ENCODE data around the gene HHAT.
A peak's percentile ranks its signal among the peaks of the same experiment; 100 is the strongest.

Gene HHAT

DNA sequence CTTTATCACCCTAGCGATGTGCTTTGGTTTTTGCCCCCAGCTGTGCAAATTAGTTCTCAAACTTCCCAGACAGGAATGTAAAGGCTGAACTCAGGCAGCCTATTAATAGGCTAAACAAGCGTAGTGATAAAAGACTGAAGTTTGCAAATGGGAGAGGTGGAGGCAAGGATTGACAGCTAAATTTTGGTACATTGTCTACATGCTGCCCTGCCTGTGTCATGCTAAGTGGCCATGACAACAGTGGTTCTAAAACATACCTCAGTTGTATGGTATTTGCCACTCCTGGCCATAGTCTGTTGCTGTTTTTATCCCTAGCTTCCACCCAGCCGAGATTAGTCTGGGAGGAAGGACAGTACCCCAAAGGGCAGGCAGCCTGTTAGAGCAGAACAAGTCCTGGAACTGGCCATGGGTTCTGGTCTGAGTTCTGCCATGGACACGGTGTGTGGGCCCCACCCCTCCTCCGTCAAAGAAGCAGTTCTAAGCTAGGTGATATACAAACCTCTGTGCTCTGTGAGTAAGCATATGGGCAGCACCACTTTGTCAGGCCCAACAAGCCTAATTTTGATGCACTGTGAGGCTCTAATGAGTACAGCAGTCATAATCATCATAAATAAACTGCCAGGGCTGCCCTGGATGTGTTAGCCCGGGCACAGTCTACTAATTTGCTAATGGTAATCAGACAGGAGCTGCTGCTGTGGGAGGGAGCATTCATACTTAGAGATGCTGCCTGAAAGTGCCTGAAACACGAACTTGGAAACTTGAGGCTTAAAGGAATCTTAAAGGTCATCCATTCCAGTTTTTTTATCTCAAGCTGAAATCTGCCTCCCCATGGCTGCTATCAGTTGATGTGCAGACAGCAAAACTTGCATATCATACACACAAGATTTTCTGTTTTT lies 177.1 kb downstream of the HHAT start:
- H3K4me3 ChIP-seq (ENCODE audit: low read length): no peak overlapping the region
- TF ChIP-seq, protein P1, sequence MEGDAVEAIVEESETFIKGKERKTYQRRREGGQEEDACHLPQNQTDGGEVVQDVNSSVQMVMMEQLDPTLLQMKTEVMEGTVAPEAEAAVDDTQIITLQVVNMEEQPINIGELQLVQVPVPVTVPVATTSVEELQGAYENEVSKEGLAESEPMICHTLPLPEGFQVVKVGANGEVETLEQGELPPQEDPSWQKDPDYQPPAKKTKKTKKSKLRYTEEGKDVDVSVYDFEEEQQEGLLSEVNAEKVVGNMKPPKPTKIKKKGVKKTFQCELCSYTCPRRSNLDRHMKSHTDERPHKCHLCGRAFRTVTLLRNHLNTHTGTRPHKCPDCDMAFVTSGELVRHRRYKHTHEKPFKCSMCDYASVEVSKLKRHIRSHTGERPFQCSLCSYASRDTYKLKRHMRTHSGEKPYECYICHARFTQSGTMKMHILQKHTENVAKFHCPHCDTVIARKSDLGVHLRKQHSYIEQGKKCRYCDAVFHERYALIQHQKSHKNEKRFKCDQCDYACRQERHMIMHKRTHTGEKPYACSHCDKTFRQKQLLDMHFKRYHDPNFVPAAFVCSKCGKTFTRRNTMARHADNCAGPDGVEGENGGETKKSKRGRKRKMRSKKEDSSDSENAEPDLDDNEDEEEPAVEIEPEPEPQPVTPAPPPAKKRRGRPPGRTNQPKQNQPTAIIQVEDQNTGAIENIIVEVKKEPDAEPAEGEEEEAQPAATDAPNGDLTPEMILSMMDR (conservative IDR thresholded peaks at IDR 0.05; ENCODE audit: low read length): no peak

DNA sequence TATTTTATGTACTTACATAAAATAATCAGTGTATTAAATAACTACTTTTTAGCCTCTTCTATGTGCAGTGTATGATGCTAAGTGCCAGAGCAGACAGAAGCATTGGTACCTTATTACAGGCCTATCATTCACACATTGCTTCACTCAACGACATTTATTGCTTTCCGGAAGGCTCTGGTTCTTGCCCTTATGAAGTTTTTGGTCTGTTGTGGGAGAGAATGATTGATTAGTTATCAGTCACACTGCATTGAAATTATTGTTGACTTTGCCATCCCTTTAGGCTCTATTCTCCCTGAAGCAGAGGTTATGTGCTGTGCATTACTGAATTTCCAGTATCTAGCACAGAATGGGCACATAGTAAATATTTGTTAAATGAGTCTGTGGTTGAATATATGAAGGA lies 178.0 kb downstream of the HHAT start:
- DNase-seq (ENCODE audit: low read depth): no peak
- no peak overlapping the region for H3K4me3 ChIP-seq (ENCODE audit: low read length)
- TF ChIP-seq, protein P1 (conservative IDR thresholded peaks at IDR 0.05; ENCODE audit: low read length): no peak

More for the DNA sequence above, 177.1 kb downstream of the HHAT start:
- no peak for DNase-seq (ENCODE audit: low read depth)

DNA sequence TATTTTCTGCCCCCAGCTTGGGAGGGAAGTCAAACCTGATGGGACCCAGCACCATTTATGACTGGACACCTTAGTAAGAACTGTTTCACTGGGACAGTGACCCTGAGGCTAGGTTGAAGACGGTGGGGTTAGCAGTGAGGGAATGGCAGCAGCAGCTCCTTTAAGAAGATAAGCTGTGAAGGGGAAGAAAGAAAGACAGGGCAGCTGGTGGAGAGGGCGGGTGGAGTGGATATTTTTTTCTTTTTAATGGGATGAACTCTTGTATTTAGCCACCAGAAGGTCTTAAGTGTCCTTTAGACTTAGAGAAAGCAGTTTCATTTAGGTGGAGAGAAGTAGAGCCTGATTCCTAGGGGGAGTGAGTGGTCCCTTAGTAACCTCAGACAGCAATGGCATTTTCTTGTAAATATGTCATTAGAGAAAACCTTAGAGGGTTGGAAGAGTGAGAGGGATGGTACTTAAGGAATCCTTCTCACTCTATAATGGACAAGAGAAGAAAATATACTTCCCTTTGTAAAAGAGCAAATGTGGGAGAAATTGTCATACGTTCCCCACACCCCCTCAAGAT lies 187.5 kb downstream of the HHAT start:
- TF ChIP-seq, protein P1 (conservative IDR thresholded peaks at IDR 0.05; ENCODE audit: low read length): no peak
- DNase-seq (ENCODE audit: low read depth): no peak
- no peak overlapping the region for H3K4me3 ChIP-seq (ENCODE audit: low read length)

DNA sequence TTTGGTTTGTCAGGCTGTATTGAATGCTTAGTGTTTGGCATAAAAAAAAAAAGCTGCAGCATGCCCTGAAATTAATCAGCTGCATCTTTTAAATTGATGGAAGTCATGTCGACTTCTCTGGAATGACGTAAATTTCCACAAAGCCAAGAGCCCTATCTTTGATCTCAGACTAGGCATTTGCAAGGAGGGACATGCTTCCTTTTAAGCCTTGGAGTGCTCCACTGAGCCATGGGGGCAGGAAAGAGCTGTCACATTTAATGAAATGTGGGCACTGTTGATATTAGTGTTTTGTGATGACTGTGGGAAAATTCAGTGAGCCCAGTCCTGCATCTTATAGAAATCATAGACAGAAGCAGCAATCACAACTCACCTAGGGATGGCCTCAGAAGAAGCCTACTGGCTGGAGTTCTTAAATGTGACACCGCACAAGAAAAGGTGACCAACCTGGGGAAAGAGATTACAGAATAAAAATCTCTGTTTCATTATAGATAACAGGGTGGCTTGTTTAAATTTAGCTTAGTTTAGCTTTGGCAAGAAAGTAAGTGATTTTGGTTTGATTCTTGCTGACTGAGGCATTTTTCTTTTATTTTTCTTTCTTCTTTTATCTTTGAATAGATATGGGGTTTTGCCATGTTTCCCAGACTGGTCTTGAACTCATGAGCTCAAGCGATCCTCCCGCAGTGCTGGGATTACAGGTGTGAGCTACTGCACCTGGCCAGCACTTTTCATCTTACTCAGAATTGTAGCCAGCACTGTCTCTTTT lies 188.2 kb downstream of the HHAT start:
- TF ChIP-seq, protein P1 (conservative IDR thresholded peaks at IDR 0.05; ENCODE audit: low read length): no peak
- H3K4me3 ChIP-seq (ENCODE audit: low read length): no peak overlapping the region
- DNase-seq (ENCODE audit: low read depth): no peak

DNA sequence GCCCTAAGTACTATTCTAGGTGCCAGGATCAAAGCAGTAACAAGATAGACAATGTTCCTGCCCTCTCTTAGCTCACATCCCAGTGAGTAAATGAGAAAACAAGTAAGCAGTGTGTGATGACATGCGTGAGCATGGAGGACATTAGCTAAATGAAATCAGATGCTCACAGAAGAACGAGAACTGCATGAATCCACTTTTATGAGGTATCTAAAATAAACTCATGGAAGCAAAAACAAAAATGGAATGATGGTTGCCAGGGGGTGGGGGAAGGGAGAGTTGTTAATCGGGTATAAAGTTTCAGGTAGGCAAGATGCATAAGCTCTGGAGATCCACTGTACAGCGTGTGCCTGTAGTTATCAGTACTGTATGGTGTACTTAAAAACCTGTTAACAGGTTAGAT lies 195.1 kb downstream of the HHAT start:
- TF ChIP-seq, protein P1 (conservative IDR thresholded peaks at IDR 0.05; ENCODE audit: low read length): no peak
- no peak overlapping the region for H3K4me3 ChIP-seq (ENCODE audit: low read length)
- no peak for DNase-seq (ENCODE audit: low read depth)

DNA sequence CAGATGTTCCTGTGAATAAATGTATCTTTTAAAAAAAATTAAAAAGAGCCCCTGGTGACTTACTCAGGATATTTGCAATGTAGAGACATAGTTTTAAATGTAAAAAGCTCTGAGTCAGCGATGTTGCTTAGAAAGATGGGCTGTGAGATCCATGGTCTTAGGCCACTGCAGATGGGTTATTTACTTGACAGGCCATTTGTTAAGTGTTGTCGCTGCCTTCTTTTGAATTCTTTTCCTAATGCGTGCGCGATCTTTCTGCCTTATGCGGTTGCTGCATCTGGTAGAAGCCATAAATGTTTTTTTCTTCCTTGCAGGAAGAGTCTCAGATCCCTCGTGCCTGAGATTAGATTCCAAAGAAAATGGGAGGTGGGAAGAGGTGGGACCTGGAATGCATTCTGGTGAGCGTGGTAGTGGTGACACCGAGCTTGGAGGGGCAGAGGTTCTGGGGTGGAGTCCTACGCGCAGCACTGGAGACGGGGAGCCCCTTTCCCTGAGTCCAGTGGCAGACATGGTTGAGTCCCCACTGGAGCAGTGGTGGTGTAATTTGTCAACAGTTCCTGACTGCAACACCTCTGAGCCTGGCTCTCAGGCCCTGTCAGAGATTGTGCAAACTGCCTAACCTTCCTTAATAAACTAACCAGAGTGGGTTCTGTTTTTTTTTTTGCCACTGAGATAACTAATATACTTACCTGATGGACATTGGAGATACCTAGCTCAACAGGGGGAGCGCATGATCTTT lies 197.2 kb downstream of the HHAT start:
- TF ChIP-seq, protein P1 (conservative IDR thresholded peaks at IDR 0.05; ENCODE audit: low read length): no peak
- peak; percentile 15 for DNase-seq (ENCODE audit: low read depth)
- no peak overlapping the region for H3K4me3 ChIP-seq (ENCODE audit: low read length)

Measured in AG10803 (cell line).